AG04449 (cell line): ENCODE measurements around the gene TRPV6.

Source experiments
- CTCF ChIA-PET: fragments of 350-600 bp; formaldehyde crosslinking; extraction: SDS; loops from one replicate; lab custom pipeline; 2021; ENCODE audit warnings: antibody characterized with exemption; lab: Yijun Ruan, JAX
- POLR2A ChIA-PET: fragments of 400-600, 350-600 bp; formaldehyde crosslinking; extraction: SDS; loops from one replicate; lab custom pipeline; 2020; ENCODE audit warnings: antibody characterized with exemption, inconsistent platforms; lab: Yijun Ruan, JAX
- DNase-seq: peaks from one replicate; pipeline ENCODE4 v3.0.0-alpha.2; 2010; ENCODE audit warnings: low read depth, low spot score
- H3K4me3 ChIP-seq: 2 replicates; pipeline ENCODE4 v1.5.1; 2011; ENCODE audit warnings: low read depth, mild to moderate bottlenecking, control low read depth, low read length
- TF ChIP-seq, protein P1 (sequence below): IDR thresholded peaks from one replicate; pipeline ENCODE4 v1.5.1; 2011; ENCODE audit warnings: mild to moderate bottlenecking, moderate library complexity, low read length, control low read depth, inconsistent platforms; ENCODE audit not compliant: insufficient read depth; ENCODE audit errors: missing control alignments

The TRPV6 gene

GRCh38 chr7:142863891-142864685 is 21.5 kb downstream of the TRPV6 start:
- TF ChIP-seq, protein P1, sequence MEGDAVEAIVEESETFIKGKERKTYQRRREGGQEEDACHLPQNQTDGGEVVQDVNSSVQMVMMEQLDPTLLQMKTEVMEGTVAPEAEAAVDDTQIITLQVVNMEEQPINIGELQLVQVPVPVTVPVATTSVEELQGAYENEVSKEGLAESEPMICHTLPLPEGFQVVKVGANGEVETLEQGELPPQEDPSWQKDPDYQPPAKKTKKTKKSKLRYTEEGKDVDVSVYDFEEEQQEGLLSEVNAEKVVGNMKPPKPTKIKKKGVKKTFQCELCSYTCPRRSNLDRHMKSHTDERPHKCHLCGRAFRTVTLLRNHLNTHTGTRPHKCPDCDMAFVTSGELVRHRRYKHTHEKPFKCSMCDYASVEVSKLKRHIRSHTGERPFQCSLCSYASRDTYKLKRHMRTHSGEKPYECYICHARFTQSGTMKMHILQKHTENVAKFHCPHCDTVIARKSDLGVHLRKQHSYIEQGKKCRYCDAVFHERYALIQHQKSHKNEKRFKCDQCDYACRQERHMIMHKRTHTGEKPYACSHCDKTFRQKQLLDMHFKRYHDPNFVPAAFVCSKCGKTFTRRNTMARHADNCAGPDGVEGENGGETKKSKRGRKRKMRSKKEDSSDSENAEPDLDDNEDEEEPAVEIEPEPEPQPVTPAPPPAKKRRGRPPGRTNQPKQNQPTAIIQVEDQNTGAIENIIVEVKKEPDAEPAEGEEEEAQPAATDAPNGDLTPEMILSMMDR: no peak
- ChIA-PET CTCF (interaction anchor here (1.4 kb wide), 1 partner anchor 16 kb away, joined by 4 read pairs; no protein-coding TSS in a partner anchor), POLR2A (no interaction called here)
- H3K4me3 ChIP-seq: no peak overlapping the region
- no peak for DNase-seq

GRCh38 chr7:142862786-142863400 is 22.7 kb downstream of the TRPV6 start:
- ChIA-PET CTCF (interaction anchor here (2.2 kb wide), 1 partner anchor 18 kb away, joined by 7 read pairs; no protein-coding TSS in a partner anchor), POLR2A (no interaction called here)
- TF ChIP-seq, protein P1: no peak
- no peak for DNase-seq
- H3K4me3 ChIP-seq: no peak overlapping the region

DNA sequence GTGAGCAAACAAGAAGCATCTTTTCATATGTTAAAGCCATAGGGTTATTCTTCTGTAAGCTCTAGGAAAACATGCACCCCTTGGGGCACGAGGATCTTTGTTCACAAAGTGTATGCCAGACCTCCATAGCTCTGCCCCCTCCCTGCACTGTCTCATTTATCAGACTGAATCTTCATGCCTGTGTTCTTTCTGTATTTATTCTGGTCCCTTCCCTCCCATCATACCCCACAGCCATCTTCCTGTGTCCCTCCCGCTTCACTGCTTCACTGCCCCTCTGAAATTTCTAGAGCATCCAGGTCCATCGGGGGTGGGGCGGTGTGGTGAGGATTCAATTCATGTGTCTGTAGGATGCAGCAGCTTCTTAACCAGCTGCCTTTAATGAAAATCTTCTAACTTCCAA is 23.2 kb downstream of the TRPV6 start:
- DNase-seq: no peak
- H3K4me3 ChIP-seq: no peak overlapping the region
- TF ChIP-seq, protein P1: no peak
- CTCF ChIA-PET: interaction anchor here (0.9 to 2.2 kb wide), 2 partner anchors 19 to 353 kb away, joined by 3 to 7 read pairs; no protein-coding TSS in a partner anchor
- POLR2A ChIA-PET: no interaction called here

DNA sequence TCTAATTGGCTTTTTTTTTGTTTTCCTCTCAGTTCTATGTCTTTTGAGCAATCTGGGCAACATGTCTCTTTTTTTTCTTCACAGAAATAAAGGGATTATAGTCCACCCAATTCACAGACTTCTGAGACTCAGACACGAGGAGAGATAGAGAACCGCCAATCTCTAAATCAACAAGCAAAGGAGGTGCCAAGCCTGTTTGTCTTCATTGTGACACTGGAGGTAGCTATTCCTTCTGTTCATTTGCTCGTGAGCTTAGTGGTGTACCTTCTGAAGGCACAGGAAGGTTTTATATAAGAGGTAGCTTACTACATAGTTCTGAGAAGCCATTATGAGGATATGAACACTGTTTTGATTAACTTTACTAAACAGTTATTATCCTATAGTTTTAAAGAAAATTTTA is 24.6 kb downstream of the TRPV6 start:
- POLR2A ChIA-PET: no interaction called here

DNA sequence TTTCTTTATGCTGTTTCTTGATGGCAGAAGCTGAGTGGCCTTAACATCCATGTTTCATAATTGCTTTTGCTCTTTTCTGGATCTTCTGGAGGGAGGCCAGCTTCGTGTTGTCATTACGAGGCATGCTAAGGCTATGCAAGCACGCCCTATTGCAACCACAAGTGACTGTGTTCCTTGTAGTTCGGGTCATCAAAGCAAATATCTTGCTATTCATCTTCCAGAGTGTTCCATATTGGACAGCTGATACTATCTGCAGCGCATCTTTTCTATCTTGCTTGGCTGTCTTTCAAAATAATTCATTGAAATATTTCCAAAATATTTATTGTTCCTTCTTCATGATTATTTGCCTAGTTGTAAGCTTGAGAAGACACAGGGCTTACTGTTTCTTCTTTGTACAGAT is 25.7 kb downstream of the TRPV6 start:
- TF ChIP-seq, protein P1: no peak
- ChIA-PET POLR2A (no interaction called here), CTCF (interaction anchor here (0.8 to 1.9 kb wide), 2 partner anchors 142 to 356 kb away, joined by 3 to 7 read pairs; no protein-coding TSS in a partner anchor)
- peak; percentile 7 for DNase-seq
- no peak overlapping the region for H3K4me3 ChIP-seq

More for the DNA sequence above, 24.6 kb downstream of the TRPV6 start:
- no peak overlapping the region for H3K4me3 ChIP-seq
- DNase-seq: no peak
- TF ChIP-seq, protein P1: no peak
- CTCF ChIA-PET: interaction anchor here (0.7 to 2.2 kb wide), 5 partner anchors 20 to 228 kb away, joined by 3 to 7 read pairs (median 4); no protein-coding TSS in a partner anchor

GRCh38 chr7:142859411-142859810 is 26.1 kb downstream of the TRPV6 start:
- DNase-seq: no peak
- CTCF ChIA-PET: interaction anchor here (0.8 to 2.3 kb wide), 3 partner anchors 143 to 356 kb away, joined by 3 to 14 read pairs (median 7); no protein-coding TSS in a partner anchor
- POLR2A ChIA-PET: no interaction called here
- no peak overlapping the region for H3K4me3 ChIP-seq
- TF ChIP-seq, protein P1: no peak
